ENCODE data around the gene SLC8A1. TPM values are rescaled to one million over a fixed set of nuclear protein-coding genes. Genes with fewer than 3 reads are reported as not detected.

SLC8A1 gene
- total RNA-seq, 1 donor from 2014 or later: 4.2 TPM

GRCh38 chr2:40173276-40173675 is 278.6 kb downstream of the SLC8A1 start:
- H3K36me3 Mint-ChIP-seq (ENCODE audit: low read depth): no peaks in the 10 kb centered on the region
- H3K9me3 Mint-ChIP-seq: peaks cover under 1% of the 10 kb centered on the region
- H3K27me3 Mint-ChIP-seq (ENCODE audit: low read depth): no peaks in the 10 kb centered on the region
- no peak for DNase-seq (ENCODE audit: low read depth, low spot score)
- H3K27ac Mint-ChIP-seq (ENCODE audit: unreplicated experiment): no peak overlapping the region
- H3K4me3 Mint-ChIP-seq: no peak overlapping the region
- H3K4me1 Mint-ChIP-seq: peaks cover 6% of the 10 kb centered on the region
- no peak for TF ChIP-seq CTCF (conservative IDR thresholded peaks at IDR 0.05)

DNA sequence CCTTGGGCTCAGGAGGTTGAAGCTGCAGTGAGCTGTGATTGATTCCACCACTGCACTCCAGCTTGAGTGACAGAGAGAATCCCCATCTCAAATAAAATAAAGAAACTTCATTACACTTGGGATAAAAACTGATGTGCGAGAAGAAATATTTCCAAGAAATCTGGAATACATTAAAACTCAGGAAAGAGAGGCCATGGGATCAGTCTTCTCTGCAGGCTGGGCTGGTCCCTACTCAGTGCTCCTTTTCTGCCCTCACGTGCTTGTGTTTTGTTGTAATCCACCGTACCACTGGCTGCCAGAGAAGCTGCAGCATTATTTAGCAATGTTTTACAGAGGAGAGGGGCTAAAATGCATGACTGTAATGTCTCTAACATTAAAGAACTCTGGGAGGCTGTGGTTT is 282.0 kb downstream of the SLC8A1 start:
- Mint-ChIP-seq H3K27ac (ENCODE audit: unreplicated experiment) (no peak overlapping the region), H3K4me3 (no peak overlapping the region), H3K9me3 (peaks cover 5% of the 10 kb centered on the region), H3K36me3 (ENCODE audit: low read depth) (no peaks in the 10 kb centered on the region), H3K4me1 (peaks cover 6% of the 10 kb centered on the region), H3K27me3 (ENCODE audit: low read depth) (no peaks in the 10 kb centered on the region)
- TF ChIP-seq CTCF (conservative IDR thresholded peaks at IDR 0.05): no peak
- DNase-seq (ENCODE audit: low read depth, low spot score): no peak

DNA sequence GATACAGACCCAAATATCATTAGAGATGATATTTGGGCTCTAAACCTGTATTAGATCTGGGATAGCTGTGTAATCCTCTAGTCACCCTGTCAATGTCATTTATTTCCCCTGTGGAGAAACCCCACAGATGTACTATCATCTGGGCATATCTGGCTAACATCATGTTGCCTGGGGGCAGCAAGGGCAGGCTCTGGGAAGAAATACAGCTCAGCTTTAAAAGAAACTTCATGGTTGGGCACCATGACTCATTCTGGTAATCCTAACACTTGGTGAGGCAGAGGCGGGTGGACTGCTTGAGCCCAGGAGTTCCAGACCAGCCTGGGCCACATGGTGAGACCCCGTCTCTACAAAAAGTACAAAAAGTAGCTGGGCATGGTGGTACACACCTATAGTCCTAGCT is 282.5 kb downstream of the SLC8A1 start:
- H3K4me3 Mint-ChIP-seq: no peak overlapping the region
- H3K27me3 Mint-ChIP-seq (ENCODE audit: low read depth): no peaks in the 10 kb centered on the region
- H3K4me1 Mint-ChIP-seq: peaks cover 6% of the 10 kb centered on the region
- TF ChIP-seq CTCF (conservative IDR thresholded peaks at IDR 0.05): no peak
- no peak overlapping the region for H3K27ac Mint-ChIP-seq (ENCODE audit: unreplicated experiment)
- no peaks in the 10 kb centered on the region for H3K36me3 Mint-ChIP-seq (ENCODE audit: low read depth)
- DNase-seq (ENCODE audit: low read depth, low spot score): no peak
- peaks cover 5% of the 10 kb centered on the region for H3K9me3 Mint-ChIP-seq

- Mint-ChIP-seq H3K27ac (ENCODE audit: unreplicated experiment) (no peak overlapping the region), H3K36me3 (ENCODE audit: low read depth) (no peaks in the 10 kb centered on the region), H3K4me3 (no peak overlapping the region), H3K9me3 (peaks cover 5% of the 10 kb centered on the region), H3K27me3 (ENCODE audit: low read depth) (no peaks in the 10 kb centered on the region), H3K4me1 (peaks cover 6% of the 10 kb centered on the region)
- DNase-seq (ENCODE audit: low read depth, low spot score): no peak
- no peak for TF ChIP-seq CTCF (conservative IDR thresholded peaks at IDR 0.05)
These were observed 283.3 kb downstream of the SLC8A1 start for GRCh38 chr2:40168546-40168945.

DNA sequence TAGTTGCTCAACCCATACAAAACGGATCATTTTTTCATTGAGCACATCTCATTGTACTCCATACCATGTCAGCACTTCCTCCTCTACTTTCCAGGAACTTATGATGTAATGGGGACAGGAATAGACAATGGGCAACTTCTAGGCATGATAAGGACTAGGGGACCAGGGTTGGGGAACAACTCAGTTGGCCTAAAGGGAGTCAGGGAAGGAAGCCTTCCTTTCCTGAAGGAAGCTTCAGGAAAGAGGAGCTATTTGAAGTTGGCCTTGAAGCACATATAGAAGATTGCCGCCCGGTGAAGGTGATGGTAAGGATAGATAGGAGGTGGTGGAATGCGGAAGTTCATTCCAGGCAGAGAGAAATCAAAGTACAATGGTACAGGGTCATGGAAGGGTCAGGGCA is 283.9 kb downstream of the SLC8A1 start:
- H3K9me3 Mint-ChIP-seq: peaks cover 5% of the 10 kb centered on the region
- peak overlapping the region; percentile 1 for H3K27ac Mint-ChIP-seq (ENCODE audit: unreplicated experiment)
- H3K27me3 Mint-ChIP-seq (ENCODE audit: low read depth): no peaks in the 10 kb centered on the region
- H3K36me3 Mint-ChIP-seq (ENCODE audit: low read depth): no peaks in the 10 kb centered on the region
- DNase-seq (ENCODE audit: low read depth, low spot score): no peak
- H3K4me1 Mint-ChIP-seq: peaks cover under 1% of the 10 kb centered on the region
- no peak overlapping the region for H3K4me3 Mint-ChIP-seq
- no peak for TF ChIP-seq CTCF (conservative IDR thresholded peaks at IDR 0.05)

- no peak overlapping the region for H3K4me3 Mint-ChIP-seq
- DNase-seq (ENCODE audit: low read depth, low spot score): no peak
- TF ChIP-seq CTCF (conservative IDR thresholded peaks at IDR 0.05): no peak
- peaks cover 5% of the 10 kb centered on the region for H3K9me3 Mint-ChIP-seq
- no peak overlapping the region for H3K27ac Mint-ChIP-seq (ENCODE audit: unreplicated experiment)
- no peaks in the 10 kb centered on the region for H3K27me3 Mint-ChIP-seq (ENCODE audit: low read depth)
- H3K36me3 Mint-ChIP-seq (ENCODE audit: low read depth): no peaks in the 10 kb centered on the region
- no peaks in the 10 kb centered on the region for H3K4me1 Mint-ChIP-seq
These were observed 285.9 kb downstream of the SLC8A1 start for GRCh38 chr2:40166006-40166405.

Data from neural crest cell (in vitro differentiated cells).